ENCODE results near the gene DLGAP4.

DNA sequence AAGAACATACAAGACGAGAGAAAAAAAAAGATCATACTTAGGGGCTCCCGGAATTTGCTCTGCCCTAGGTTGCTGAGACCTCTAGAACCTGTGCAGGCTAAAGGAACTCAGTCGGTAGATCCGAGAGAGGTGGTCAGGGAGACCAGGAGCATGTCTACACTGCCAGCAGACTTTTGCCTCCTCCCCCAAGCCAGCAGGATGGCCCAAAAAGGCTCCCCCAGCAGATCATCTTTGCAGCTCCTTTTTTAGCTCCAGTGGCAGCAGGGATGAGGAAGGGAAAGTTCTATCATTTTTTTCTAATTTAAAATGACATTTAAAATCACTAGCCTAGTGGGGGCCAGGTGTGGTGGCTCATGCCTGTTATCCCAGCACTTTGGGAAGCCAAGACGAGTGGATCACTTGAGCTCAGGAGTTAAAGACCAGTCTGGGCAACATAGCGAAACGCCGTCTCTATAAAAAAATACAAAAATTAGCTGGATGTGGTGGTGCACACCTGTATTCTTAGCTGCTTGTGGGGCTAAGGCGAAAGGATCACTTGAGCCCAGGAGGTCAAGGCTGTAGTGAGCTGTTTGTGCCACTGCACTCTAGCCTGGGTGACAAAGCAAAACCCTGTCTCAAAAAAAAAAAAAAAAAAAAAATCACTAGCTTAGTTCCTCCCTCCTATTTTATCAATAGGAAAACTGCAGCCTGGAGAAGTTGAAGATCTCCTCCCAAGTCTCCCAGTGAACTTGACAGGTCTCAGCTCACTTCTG is 165.9 kb downstream of the DLGAP4 start:
- TF ChIP-seq, protein P1, sequence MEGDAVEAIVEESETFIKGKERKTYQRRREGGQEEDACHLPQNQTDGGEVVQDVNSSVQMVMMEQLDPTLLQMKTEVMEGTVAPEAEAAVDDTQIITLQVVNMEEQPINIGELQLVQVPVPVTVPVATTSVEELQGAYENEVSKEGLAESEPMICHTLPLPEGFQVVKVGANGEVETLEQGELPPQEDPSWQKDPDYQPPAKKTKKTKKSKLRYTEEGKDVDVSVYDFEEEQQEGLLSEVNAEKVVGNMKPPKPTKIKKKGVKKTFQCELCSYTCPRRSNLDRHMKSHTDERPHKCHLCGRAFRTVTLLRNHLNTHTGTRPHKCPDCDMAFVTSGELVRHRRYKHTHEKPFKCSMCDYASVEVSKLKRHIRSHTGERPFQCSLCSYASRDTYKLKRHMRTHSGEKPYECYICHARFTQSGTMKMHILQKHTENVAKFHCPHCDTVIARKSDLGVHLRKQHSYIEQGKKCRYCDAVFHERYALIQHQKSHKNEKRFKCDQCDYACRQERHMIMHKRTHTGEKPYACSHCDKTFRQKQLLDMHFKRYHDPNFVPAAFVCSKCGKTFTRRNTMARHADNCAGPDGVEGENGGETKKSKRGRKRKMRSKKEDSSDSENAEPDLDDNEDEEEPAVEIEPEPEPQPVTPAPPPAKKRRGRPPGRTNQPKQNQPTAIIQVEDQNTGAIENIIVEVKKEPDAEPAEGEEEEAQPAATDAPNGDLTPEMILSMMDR (IDR thresholded peaks at IDR 0.05) = no peak
- no peak for TF ChIP-seq POLR2A (IDR thresholded peaks at IDR 0.05)

Data from body of pancreas (tissue), 4 donors.